HL-60 (cell line): Measurements from ENCODE around the gene TUT7.

Experiments used
- POLR2AphosphoS5 ChIP-seq: IDR thresholded peaks from 2 replicates; pipeline ENCODE4 v1.6.1; 2012; ENCODE audit warnings: low read depth
- TF ChIP-seq, protein P1 (sequence below): IDR thresholded peaks from one replicate; pipeline ENCODE4 v1.5.1; 2011; ENCODE audit warnings: low read length, control low read depth, inconsistent platforms; ENCODE audit not compliant: insufficient read depth

GRCh38 chr9:86389628-86390027 lies 35.4 kb upstream of the TUT7 start:
- TF ChIP-seq, protein P1, sequence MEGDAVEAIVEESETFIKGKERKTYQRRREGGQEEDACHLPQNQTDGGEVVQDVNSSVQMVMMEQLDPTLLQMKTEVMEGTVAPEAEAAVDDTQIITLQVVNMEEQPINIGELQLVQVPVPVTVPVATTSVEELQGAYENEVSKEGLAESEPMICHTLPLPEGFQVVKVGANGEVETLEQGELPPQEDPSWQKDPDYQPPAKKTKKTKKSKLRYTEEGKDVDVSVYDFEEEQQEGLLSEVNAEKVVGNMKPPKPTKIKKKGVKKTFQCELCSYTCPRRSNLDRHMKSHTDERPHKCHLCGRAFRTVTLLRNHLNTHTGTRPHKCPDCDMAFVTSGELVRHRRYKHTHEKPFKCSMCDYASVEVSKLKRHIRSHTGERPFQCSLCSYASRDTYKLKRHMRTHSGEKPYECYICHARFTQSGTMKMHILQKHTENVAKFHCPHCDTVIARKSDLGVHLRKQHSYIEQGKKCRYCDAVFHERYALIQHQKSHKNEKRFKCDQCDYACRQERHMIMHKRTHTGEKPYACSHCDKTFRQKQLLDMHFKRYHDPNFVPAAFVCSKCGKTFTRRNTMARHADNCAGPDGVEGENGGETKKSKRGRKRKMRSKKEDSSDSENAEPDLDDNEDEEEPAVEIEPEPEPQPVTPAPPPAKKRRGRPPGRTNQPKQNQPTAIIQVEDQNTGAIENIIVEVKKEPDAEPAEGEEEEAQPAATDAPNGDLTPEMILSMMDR: no peak
- TF ChIP-seq POLR2AphosphoS5: no peak
